ENCODE results near the gene PHF23.

Gene PHF23

GRCh38 chr17:7237266-7237760, 1.9 kb downstream of the PHF23 start:
- TF ChIP-seq GATA2 (IDR thresholded peaks at IDR 0.05; ENCODE audit: low read depth, low read length) (0 out of 2 replicates have a peak, but pooled peaks have one; percentile 19), GATA3 (IDR thresholded peaks at IDR 0.05; ENCODE audit: low read depth, low read length) (no peak)

- TF ChIP-seq GATA2 (IDR thresholded peaks at IDR 0.05; ENCODE audit: low read depth, low read length): no peak
- TF ChIP-seq GATA3 (IDR thresholded peaks at IDR 0.05; ENCODE audit: low read depth, low read length): no peak
Measured at GRCh38 chr17:7236808-7237207, 2.4 kb downstream of the PHF23 start.

DNA sequence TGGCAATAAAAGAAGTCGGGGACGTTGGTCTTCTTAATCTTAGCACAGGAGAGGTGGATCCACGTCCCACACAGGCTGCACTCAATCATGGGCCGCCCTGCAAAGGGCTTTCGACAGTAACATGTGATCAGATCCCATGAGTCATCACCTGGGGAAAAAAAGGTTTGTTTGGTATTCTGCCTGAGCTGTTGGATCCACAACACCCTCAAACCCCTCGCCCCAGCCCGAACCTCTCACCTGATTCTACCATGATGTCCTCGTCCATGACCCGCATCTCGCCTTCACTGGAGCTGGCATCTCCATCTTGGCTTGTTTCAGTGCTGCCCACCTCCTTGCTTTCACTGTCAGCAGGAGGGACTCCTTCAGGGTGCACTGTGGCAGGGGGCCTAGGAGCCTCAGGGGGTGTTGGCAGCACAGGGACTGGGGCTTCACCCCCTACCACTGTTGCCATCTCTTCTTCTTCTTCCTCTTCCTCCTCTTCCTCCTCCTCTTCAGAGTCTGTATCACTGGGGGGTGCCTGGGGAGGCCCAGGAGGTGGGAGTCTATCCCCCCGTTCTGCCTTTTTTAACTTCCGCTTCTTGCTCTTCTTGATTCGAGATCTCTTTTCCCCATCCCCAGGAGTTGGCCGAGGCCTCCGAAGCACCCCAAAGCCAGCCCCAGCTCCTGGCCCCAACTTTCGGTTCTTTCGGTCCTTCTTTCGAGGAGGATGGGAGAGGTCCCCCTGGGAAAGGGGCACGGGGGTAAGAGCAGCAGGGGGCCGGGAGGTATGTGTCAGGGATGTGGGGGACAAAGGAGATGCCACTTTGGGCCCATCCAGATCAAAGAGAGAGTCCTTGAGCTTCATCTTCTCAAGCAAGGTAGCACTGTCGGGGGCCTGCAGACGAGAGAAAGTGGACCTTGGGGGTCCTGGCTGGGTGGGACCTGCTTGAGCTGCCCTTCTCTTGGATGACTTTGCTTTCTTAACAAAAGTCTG, 3.3 kb downstream of the PHF23 start:
- TF ChIP-seq GATA2 (IDR thresholded peaks at IDR 0.05; ENCODE audit: low read depth, low read length): no peak
- no peak for TF ChIP-seq GATA3 (IDR thresholded peaks at IDR 0.05; ENCODE audit: low read depth, low read length)

- TF ChIP-seq GATA2 (IDR thresholded peaks at IDR 0.05; ENCODE audit: low read depth, low read length) (no peak), GATA3 (IDR thresholded peaks at IDR 0.05; ENCODE audit: low read depth, low read length) (no peak)
Measured at GRCh38 chr17:7234083-7234951, 4.9 kb downstream of the PHF23 start, which contains the start of gene DVL2. Gene DVL2 (minus strand): TSS chr17:7234517. CDS start chr17:7234262, 255 bp downstream.

- TF ChIP-seq GATA2 (IDR thresholded peaks at IDR 0.05; ENCODE audit: low read depth, low read length) (no peak), GATA3 (IDR thresholded peaks at IDR 0.05; ENCODE audit: low read depth, low read length) (no peak)
Measured at GRCh38 chr17:7233701-7234082, 5.6 kb downstream of the PHF23 start.

DNA sequence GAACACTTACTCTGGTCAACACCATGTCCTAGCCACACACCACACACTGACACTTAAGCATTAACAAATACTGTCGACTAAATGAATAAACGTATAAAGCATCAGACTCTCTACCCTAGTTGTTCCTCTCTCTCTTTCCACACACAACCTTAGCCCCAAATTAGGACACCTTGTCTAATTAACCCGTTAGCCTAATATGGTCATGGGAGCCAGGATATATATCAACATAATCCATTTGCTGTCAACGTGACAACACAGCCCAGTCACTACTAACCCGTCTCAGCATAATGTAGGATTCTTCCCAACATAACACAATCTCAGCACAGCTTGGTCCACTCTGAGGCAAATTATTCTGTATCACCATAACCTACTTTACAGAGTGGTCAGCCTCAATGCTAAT, 7.1 kb downstream of the PHF23 start:
- no peak for TF ChIP-seq GATA2 (IDR thresholded peaks at IDR 0.05; ENCODE audit: low read depth, low read length)
- TF ChIP-seq GATA3 (IDR thresholded peaks at IDR 0.05; ENCODE audit: low read depth, low read length): no peak

- no peak for TF ChIP-seq GATA2 (IDR thresholded peaks at IDR 0.05; ENCODE audit: low read depth, low read length)
- no peak for TF ChIP-seq GATA3 (IDR thresholded peaks at IDR 0.05; ENCODE audit: low read depth, low read length)
Measured at GRCh38 chr17:7229504-7229903, 9.8 kb downstream of the PHF23 start.

GRCh38 chr17:7228920-7229319, 10.3 kb downstream of the PHF23 start:
- TF ChIP-seq GATA3 (IDR thresholded peaks at IDR 0.05; ENCODE audit: low read depth, low read length) (no peak), GATA2 (IDR thresholded peaks at IDR 0.05; ENCODE audit: low read depth, low read length) (no peak)

GRCh38 chr17:7226721-7227710, 12.2 kb downstream of the PHF23 start:
- TF ChIP-seq GATA2 (IDR thresholded peaks at IDR 0.05; ENCODE audit: low read depth, low read length) (no peak), GATA3 (IDR thresholded peaks at IDR 0.05; ENCODE audit: low read depth, low read length) (no peak)

- TF ChIP-seq GATA2 (IDR thresholded peaks at IDR 0.05; ENCODE audit: low read depth, low read length): no peak
- TF ChIP-seq GATA3 (IDR thresholded peaks at IDR 0.05; ENCODE audit: low read depth, low read length): no peak
Measured at GRCh38 chr17:7225711-7226331, 13.4 kb downstream of the PHF23 start.

DNA sequence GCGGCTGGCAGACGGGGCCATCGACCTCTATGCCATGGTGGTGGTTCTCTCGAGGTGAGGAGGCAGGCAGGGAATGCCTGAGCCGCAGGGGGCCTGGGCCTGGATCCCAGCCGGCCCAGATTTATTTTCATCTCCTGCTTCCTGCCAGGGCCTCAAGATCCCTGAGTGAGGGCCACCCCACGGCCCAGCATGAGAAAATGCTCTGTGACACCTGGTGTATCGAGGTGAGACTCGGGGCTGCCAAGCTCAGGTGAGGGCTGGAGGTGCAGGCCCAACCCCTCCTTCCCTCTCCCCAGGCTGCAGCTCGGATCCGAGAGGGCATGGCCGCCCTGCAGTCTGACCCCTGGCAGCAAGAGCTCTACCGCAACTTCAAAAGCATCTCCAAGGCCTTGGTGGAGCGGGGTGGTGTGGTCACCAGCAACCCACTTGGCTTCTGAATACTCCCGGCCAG, 14.6 kb downstream of the PHF23 start:
- TF ChIP-seq GATA3 (IDR thresholded peaks at IDR 0.05; ENCODE audit: low read depth, low read length) (no peak), GATA2 (IDR thresholded peaks at IDR 0.05; ENCODE audit: low read depth, low read length) (no peak)

DNA sequence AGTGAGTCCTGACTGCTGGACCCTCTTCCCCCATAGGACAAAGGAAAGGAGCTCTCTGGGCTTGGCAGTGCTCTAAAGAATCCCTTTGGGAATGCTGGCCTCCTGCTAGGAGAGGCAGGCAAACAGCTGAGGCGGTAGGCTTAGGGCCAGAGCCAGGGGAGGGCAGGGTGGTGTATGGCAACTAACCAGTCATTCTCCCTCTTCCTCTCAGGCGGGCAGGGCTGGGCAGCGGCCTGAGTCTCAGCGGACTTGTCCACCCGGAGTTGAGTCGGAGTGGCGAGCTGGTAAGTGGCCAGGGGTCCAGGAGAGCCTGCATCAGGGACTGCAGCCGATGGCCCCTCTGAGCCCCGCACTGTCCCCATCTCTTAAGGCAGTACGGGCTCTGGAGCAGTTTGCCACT, 15.1 kb downstream of the PHF23 start:
- TF ChIP-seq GATA2 (IDR thresholded peaks at IDR 0.05; ENCODE audit: low read depth, low read length) (no peak), GATA3 (IDR thresholded peaks at IDR 0.05; ENCODE audit: low read depth, low read length) (no peak)
